GM19395 (cell line): ENCODE results near the gene CLDN20.
"Not testable (repeated sequence)": the region's sequence is repeated elsewhere in the genome, so short reads cannot be mapped to it uniquely, and the experiment has no call there.

ENCODE experiments used
- ATAC-seq: cut with Tn5 transposase; IDR thresholded peaks from one replicate; pipeline ENCODE4 v1.9.1; 2021; ENCODE audit warnings: mild to moderate bottlenecking, moderate library complexity; ENCODE audit not compliant: unreplicated experiment

Gene CLDN20

GRCh38 chr6:155263373-155264063 is at the start of gene CLDN20:
CLDN20 (plus strand) TSS chr6:155264013; CDS start chr6:155275720, 11,707 bp downstream.
- no peak for ATAC-seq

- ATAC-seq: no peak
Measured at GRCh38 chr6:155215906-155216305, 47.9 kb upstream of the CLDN20 start.

GRCh38 chr6:155216312-155217046 is 47.3 kb upstream of the CLDN20 start:
- no peak for ATAC-seq

- ATAC-seq: not testable (repeated sequence)
Measured at GRCh38 chr6:155218711-155219110, 45.1 kb upstream of the CLDN20 start.

GRCh38 chr6:155219299-155219698 is 44.5 kb upstream of the CLDN20 start:
- ATAC-seq: no peak

GRCh38 chr6:155219858-155220301 is 43.9 kb upstream of the CLDN20 start:
- ATAC-seq: no peak

GRCh38 chr6:155221086-155221485 is 42.7 kb upstream of the CLDN20 start:
- ATAC-seq: no peak

GRCh38 chr6:155222506-155222905 is 41.3 kb upstream of the CLDN20 start:
- ATAC-seq: no peak

- ATAC-seq: peak; percentile 97
Measured at GRCh38 chr6:155223646-155224451, 40.0 kb upstream of the CLDN20 start.

GRCh38 chr6:155224618-155225017 is 39.2 kb upstream of the CLDN20 start:
- no peak for ATAC-seq

- no peak for ATAC-seq
Measured at GRCh38 chr6:155227046-155227445, 36.8 kb upstream of the CLDN20 start.

- no peak for ATAC-seq
Measured at GRCh38 chr6:155228546-155229166, 35.2 kb upstream of the CLDN20 start.

GRCh38 chr6:155230975-155231374 is 32.8 kb upstream of the CLDN20 start:
- not testable (repeated sequence) for ATAC-seq

GRCh38 chr6:155232848-155233247 is 31.0 kb upstream of the CLDN20 start:
- no peak for ATAC-seq

GRCh38 chr6:155234167-155234566 is 29.6 kb upstream of the CLDN20 start:
- no peak for ATAC-seq

GRCh38 chr6:155234687-155235086 is 29.1 kb upstream of the CLDN20 start:
- ATAC-seq: no peak

GRCh38 chr6:155235087-155235486 is 28.7 kb upstream of the CLDN20 start:
- no peak for ATAC-seq

GRCh38 chr6:155237613-155238012 is 26.2 kb upstream of the CLDN20 start:
- ATAC-seq: no peak

- ATAC-seq: no peak
Measured at GRCh38 chr6:155240905-155241600, 22.8 kb upstream of the CLDN20 start.

- ATAC-seq: no peak
Measured at GRCh38 chr6:155241966-155242365, 21.8 kb upstream of the CLDN20 start.
